Heart right ventricle (tissue), 16 donors: ENCODE measurements around the gene CNTN4. TPM values are rescaled to one million over a fixed set of nuclear protein-coding genes. Genes with fewer than 3 reads are reported as not detected.

ENCODE experiments used
- ATAC-seq, 8 donors: fragments of 200-7000 bp; cut with Tn5 transposase; one replicate each; pipeline ENCODE4 v1.9.1; 2020; ENCODE audit warnings: mild to moderate bottlenecking in 8 of 8, moderate library complexity in 8 of 8, moderate number of reproducible peaks in 1 of 8
- DNase-seq, 2 donors: peaks; one replicate each; pipeline ENCODE4 v3.0.0-alpha.2; 2020
- H3K27ac ChIP-seq, 10 donors: fragments of 200-600 bp; sonication (generic) in 2 of 10; one replicate each; pipeline versions ENCODE4 v1.5.0 to v1.8.0; 2020 to 2022; ENCODE audit warnings: mild to moderate bottlenecking in 3 of 10
- H3K27me3 ChIP-seq, 7 donors: fragments of 200-600 bp; one replicate each; pipeline ENCODE4 v1.8.0; 2021 to 2022; ENCODE audit warnings: mild to moderate bottlenecking in 2 of 7
- H3K36me3 ChIP-seq, 9 donors: fragments of 200-600 bp; sonication (generic) in 1 of 9; one replicate each; pipeline versions ENCODE4 v1.5.0 to v1.8.0; 2020 to 2022; ENCODE audit warnings: mild to moderate bottlenecking in 2 of 9
- H3K4me1 ChIP-seq, 9 donors: fragments of 200-600 bp; sonication (generic) in 1 of 9; one replicate each; pipeline versions ENCODE4 v1.5.0 to v1.8.0; 2020 to 2022; ENCODE audit warnings: mild to moderate bottlenecking in 4 of 9
- H3K4me3 ChIP-seq, 10 donors: fragments of 200-600 bp; sonication (generic) in 2 of 10; one replicate each; pipeline versions ENCODE4 v1.5.0 to v1.8.0; 2020 to 2022; ENCODE audit warnings: mild to moderate bottlenecking in 7 of 10, moderate library complexity in 2 of 10
- H3K9me3 ChIP-seq, 11 donors: fragments of 200-600 bp in 10 of 11; sonication (generic) in 2 of 11; one replicate each; pipeline versions ENCODE4 v1.5.0 to v1.8.0; 2013 to 2022; ENCODE audit warnings: mild to moderate bottlenecking in 2 of 11, control low read depth in 1 of 11, moderate library complexity in 1 of 11
- CTCF ChIP-seq, 9 donors: fragments of 200-600 bp; sonication (generic) in 2 of 9; IDR thresholded peaks; one replicate each; pipeline versions ENCODE4 v1.5.0 to v1.8.0; 2021 to 2022; ENCODE audit warnings: antibody characterized with exemption in 9 of 9, mild to moderate bottlenecking in 5 of 9, moderate library complexity in 1 of 9
- WGBS, 2 donors: extraction: QIAGEN DNeasy Blood & Tissue Kit; methylation state at CpG; one replicate each; pipeline ENCODE4 v1.1.7; 2013; ENCODE audit warnings: inconsistent platforms in 1 of 2; 5-methylcytosine and 5-hydroxymethylcytosine counted together
- intact Hi-C, 10 donors: fragments of 100-400 bp; cut with DNase I; formaldehyde crosslinking; loops; one replicate each; pipeline versions ENCODE4 v1.11.1 to v1.14.2; 2022
- polyA plus RNA-seq, 2 donors: library from polyadenylated mRNA; stranded (reverse); fragments of 200-250 nt; gene quantifications; one replicate each; pipeline ENCODE4 v1.2.3, GENCODE V29; 2013
- total RNA-seq, 10 donors: library from RNA; stranded (reverse); fragmentation: NEBNext Ultra II Directional in 3 of 10; extraction: Animal tissue kit (Norgen Biotek cat#: 25700) in 3 of 10; gene quantifications; one replicate each; pipeline versions ENCODE4 v1.2.1 to v1.2.4, GENCODE V29; 2021 to 2023
- donor health status: Arrhythmogenic right ventricular cardiomyopathy.
- donor health status: ischemic (EF 13 %, LVEDD 7.1; RV severe dilation, severe dysfunction).
- donor health status: healthy with polysubstance abuse.
- donor health status: DM: no; HTN: yes; CAD: no.
- donor health status: DM: no; HTN: no; CAD: no.
- donor health status: ischemic (EF 25% LVEDD 6.9; RV normal size, moderate dysfunction).
- donor health status: ischemic (EF 25% LVEDD 5.7; RV mildly dilated, moderate dysfunction).
- donor health status: healthy.
- donor health status: DM: yes; HTN: yes; CAD: no.
- donor health status: Ischemic cardiomyopathy.
- donor health status: ischemic (EF 35%, LVEDD 5.7; RV mildly dilated, moderate dysfunction).
- donor health status: nonischemic (EF 11% LVEDD 7.7; RV severe dilation, severe dysfunction).
- donor health status: DM: yes; HTN: yes; CAD: no.
- donor health status: PGD.
- donor health status: ischemic (EF 29% LVEDD 5.4; RV normal size, mild dysfunction).
- donor health status: nonischemic (EF 23%, LVEDD 6.1; RV moderate dilation, normal function).

The CNTN4 gene
- total and polyA plus RNA-seq, 12 donors = 0.48 to 4.7 (median 2.5) TPM

- DNase-seq = no peak
- no peak for TF ChIP-seq CTCF (IDR thresholded peaks at IDR 0.05)
These were observed 2.5 kb upstream of the CNTN4 start for GRCh38 chr3:2096216-2096615.

DNA sequence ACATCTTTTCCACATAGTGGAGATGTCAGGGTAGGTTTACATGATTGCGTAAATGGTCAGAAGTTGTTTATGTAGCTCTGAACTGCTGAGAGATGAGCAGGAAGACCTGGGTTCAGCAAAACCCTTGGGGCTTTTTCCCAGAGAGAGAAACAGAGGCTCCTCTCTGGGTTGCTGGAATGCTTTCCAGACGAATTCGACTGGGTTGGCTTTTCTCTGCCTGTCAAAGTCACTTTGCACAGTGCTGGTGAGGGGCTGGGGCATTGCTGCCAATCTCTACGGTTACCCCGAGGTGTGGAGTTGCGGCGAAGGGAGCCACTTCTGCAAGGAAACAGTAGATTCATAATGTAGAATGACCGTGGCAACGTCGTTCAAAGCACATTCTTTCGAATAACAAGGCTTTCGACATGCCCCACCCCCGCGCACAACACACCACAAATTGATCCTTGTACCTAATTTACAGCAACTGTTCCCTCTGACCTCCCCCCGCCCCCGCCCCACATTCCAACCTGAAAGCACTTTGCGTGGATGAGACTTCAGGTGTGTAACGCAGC is 950 bp upstream of the CNTN4 start:
- intact Hi-C loops = no loop called here
- no peak overlapping the region for H3K27ac ChIP-seq
- no peak for TF ChIP-seq CTCF (IDR thresholded peaks at IDR 0.05)
- no peaks in the 10 kb centered on the region for H3K9me3 ChIP-seq
- peak overlapping the region in 2 of 10 donors; percentile 33 to 60 for H3K4me3 ChIP-seq
- ATAC-seq (peak in 2 of 8 donors; percentile 28 to 64), DNase-seq (no peak)
- peaks cover 0 to 11% (median 0%) of the 10 kb centered on the region in 9 donors for H3K4me1 ChIP-seq
- 7 to 8% methylated on average over 18 of the region's 18 CpGs for WGBS, 2 donors
- H3K27me3 ChIP-seq = peaks cover 16 to 89% (median 68%) of the 10 kb centered on the region in 7 donors
- no peaks in the 10 kb centered on the region for H3K36me3 ChIP-seq

More at GRCh38 chr3:2096216-2096615, 2.5 kb upstream of the CNTN4 start:
- WGBS, 2 donors = 5 to 11% methylated on average over 7 of the region's 7 CpGs
- no peaks in the 10 kb centered on the region for H3K36me3 ChIP-seq
- no peak for ATAC-seq
- H3K4me1 ChIP-seq = peaks cover 0 to 11% (median 0%) of the 10 kb centered on the region in 9 donors
- intact Hi-C loops = no loop called here
- H3K27ac ChIP-seq = no peak overlapping the region
- peaks cover 16 to 84% (median 68%) of the 10 kb centered on the region in 7 donors for H3K27me3 ChIP-seq
- no peak overlapping the region for H3K4me3 ChIP-seq
- no peaks in the 10 kb centered on the region for H3K9me3 ChIP-seq

DNA sequence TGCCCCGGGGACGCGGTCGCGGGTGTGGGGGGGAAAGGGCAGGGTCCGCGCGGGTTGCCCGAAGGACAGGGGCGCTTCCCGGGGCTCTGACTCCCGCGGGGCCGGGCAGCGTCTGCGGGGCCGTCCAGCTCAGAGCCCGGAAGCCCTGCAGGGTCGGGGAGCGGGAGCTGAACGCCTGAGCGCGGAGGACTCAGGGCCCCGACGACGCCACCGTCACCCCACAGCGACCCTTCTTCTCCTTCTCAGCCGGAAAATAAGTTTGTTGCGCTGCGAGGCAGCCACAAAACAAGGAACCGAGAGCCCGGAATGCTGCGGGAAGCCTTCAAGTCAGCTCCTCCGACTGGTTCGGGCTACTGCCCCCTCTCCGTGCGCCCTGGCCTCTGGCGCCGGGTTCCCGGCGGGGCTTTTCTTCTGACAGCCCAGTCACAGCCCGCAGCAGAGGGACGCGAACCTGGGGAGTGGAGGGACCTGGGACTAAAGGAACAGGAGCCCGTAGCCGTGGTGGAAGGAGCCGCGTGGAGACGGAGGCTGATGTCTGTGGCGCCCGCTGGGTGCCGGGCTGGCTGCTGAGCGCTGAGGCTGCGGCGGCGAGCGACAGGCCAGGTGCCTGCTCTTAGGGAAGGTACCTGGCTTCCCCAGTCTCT is 484 bp downstream of the CNTN4 start:
- TF ChIP-seq CTCF (IDR thresholded peaks at IDR 0.05) = no peak
- H3K27ac ChIP-seq = peak overlapping the region in 1 of 10 donors; percentile 15
- peaks cover 16 to 85% (median 64%) of the 10 kb centered on the region in 7 donors for H3K27me3 ChIP-seq
- 1% methylated on average over 58 of the region's 58 CpGs for WGBS, 2 donors
- no peak for DNase-seq
- H3K9me3 ChIP-seq = no peaks in the 10 kb centered on the region
- H3K4me3 ChIP-seq = peak overlapping the region; percentile 18 to 60 (median 44)
- no peaks in the 10 kb centered on the region for H3K36me3 ChIP-seq
- ATAC-seq = peak in 5 of 8 donors; percentile 26 to 41 (median 33)
- intact Hi-C loops = no loop called here
- H3K4me1 ChIP-seq = peaks cover 0 to 11% (median 0%) of the 10 kb centered on the region in 9 donors

DNA sequence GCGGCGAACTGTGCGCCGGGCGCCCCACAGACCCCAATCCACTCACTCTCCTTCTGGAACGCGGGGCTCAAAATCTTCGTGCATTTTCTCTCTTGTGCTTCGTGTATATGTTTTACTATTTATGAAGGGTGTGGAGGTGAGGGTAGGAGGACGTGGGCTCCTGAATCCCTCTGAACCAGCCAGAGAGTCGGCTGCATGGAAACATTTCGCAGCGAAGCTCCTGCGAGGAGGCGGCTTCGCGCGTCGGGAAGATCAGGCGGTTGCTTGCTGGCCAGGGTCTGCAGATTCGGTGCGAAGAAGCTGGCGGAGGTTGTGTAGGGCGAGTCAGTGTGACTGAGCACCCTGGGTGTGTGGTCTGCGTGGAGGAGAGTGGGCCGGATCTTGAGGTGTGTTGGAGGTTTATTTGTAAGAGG is 1.1 kb downstream of the CNTN4 start:
- H3K27me3 ChIP-seq = peaks cover 16 to 80% (median 64%) of the 10 kb centered on the region in 7 donors
- intact Hi-C loops = no loop called here

More for the DNA sequence above, 1.1 kb downstream of the CNTN4 start:
- DNase-seq (no peak), ATAC-seq (no peak)
- TF ChIP-seq CTCF (IDR thresholded peaks at IDR 0.05) = no peak
- Histone ChIP-seq H3K4me1 (peaks cover 0 to 11% (median 0%) of the 10 kb centered on the region in 9 donors), H3K4me3 (peak overlapping the region in 9 of 10 donors; percentile 33 to 60 (median 44)), H3K27ac (no peak overlapping the region), H3K36me3 (no peaks in the 10 kb centered on the region), H3K9me3 (no peaks in the 10 kb centered on the region)
- 2 to 3% methylated on average over 26 of the region's 26 CpGs for WGBS, 2 donors
